HG02759 (cell line): ENCODE data around the gene TNFRSF4.

ENCODE experiments used
- ATAC-seq: cut with Tn5 transposase; IDR thresholded peaks from one replicate; pipeline ENCODE4 v1.9.1; 2021; ENCODE audit warnings: mild to moderate bottlenecking, moderate library complexity; ENCODE audit not compliant: unreplicated experiment

The TNFRSF4 gene

DNA sequence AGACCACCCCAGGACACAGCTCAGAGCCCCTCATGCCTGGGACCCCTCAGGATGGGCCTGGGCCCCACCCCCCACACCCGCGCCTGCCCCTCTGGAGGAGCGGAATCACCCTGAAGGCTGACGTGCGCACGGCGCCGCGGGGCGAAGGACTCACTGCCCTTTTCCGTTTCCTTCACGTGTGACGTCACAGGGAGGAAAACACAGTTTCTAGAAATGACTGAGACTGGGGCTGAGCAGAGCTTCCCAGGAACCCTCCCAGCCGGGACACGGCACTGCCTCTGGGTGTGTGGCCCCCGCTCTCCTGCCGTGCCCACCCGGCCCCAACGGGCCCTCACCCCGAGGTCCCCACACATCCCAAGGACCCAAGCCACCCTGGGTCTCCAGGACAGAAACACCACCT, 5.4 kb upstream of the TNFRSF4 start:
- no peak for ATAC-seq

DNA sequence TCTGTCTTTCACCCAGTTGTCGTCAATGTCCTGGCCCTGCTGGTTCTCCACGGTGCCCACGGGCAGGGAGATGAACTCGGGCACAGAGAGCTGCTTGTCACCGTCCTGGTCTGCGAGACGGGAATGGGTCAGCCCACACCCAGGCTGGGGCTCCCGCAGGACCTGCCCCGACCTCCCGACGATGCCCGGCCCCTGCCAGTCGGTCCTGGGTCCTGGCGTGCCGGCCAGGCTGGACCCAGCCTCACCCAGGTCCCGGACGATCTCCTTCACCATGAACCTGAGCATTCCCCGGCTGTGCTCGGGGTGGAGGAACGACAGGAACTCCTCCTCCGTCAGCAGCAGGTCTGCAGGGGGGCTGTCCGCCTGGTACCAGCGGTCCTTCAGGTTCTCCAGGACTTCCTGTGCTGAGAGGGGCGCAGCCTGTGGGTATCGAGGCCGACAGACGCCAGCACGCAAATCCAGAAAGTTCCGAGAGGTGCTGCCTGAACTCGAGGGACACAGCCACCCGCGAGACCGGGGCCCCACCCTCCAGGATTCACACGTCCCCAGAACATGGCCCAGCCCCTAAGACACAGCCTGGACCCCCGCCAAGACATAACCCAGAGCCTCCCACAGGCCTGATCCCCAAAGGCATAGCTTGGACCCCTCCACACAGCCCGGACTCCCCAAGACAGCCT, 4.7 kb upstream of the TNFRSF4 start:
- no peak for ATAC-seq

DNA sequence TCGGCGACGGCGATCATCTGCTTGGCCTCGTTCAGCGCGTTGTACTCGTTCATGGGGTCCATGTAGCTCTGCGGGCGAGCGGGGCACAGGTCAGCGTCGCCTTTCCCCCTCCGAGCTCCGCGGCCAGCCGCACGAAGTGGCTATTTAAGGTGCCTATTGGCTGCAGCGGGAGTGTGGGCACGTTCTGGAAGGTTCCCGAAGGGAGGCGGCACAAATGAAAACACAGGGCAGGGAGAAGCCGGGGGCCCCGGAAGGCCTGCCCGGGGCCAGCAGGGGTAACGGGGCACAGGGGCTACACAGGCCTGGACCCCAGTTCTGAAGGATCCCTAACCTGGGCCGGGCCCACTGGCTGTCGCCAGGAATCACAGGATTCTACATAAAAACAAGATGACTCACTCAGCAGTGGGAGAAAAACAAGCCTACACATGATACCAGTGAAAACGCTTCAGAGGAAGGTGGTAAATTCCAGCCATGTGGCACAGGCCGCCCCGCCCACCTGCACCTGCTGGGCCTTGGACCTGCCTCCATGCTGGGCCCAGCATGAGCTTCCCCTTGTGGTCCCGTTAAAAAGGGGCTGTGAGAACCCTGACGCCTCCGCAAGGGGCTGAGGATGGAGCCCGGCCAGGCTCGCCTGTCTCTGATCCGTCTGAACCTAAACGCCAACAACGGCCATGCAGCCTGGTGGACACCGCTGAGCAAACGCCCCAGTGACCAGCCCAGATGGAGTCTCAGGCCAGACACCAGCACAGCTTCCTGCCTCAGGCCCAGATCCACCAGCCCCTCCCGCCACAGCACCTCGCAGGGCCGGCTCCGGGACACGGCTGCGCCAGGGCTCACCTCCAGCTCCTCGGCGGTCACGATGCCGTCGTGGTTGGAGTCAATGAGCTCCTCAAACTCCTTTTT, 3.9 kb upstream of the TNFRSF4 start:
- ATAC-seq: no peak

DNA sequence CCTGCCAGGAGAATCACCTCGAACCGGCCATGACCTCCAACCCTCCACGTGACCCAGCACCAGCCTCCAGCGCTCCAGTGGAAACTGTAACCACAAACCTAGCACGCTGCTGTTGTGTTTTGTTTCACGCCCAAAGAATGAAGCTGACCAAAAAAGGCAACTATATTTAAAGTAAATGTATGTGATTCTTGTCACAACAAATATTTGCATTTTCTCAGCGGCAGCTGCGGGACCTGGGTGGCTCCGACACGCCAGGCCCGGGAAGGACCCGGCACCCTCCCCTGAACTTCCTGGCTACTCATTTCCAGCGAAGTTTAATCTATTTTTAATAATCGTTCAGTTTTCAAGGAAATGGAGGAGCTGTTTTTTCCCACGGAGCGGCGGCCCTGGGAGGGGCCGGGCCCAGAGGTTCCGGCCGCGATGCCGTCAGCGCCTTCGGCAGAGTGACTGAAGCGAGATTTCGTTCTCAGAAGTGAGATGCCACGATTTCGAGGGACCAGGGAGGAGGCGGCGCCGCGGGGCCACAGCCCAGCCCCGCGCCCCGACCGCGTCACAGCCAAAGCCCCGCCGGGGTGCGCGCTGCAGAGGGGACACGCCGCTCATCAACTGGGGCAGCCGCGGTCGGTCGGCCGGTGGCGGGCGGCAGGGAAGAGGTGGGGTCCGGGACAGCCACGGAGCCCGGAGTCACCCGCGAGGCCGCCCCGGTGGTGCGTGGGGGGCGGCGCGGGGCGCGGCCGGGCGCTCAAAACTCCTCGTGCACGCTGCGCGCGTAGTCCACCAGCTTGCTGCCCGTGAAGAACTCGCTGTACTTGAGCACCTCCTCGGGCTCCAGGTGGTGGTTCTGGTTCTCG, 3.0 kb upstream of the TNFRSF4 start:
- no peak for ATAC-seq

DNA sequence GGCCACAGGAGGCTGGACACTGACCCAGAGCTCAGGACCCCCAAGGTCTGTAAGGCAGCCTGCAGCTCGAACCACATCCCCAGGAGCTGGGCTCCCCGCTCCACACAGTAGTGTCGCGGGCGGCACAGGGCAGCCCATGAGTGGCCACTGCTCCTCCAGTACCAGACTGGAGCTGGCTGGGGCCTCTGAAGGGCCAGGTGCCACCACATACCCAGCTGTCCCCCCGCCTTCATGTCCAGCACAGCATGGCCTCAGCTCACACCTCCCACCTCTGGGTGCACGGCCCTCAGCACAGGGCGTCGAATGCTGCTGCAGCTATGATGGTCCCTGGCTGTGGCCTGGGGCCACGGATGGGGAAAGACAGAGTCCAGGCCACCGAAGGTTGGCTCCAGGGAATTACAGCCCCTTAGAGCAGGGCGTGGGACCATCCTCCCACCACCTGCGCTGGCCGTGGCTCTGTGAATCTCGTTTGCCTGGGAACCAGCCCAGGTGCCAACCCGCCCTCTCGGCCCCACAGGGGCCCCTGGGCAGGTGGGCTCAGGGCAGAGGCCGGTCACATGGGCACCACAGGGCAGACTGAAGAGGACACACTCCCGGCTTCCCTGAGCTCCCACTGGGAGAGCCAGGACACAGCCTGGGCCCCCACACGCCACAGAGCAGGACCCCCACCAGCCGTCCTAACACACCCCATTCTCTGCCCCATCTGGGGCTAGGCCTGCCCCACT, 2.1 kb upstream of the TNFRSF4 start:
- no peak for ATAC-seq

DNA sequence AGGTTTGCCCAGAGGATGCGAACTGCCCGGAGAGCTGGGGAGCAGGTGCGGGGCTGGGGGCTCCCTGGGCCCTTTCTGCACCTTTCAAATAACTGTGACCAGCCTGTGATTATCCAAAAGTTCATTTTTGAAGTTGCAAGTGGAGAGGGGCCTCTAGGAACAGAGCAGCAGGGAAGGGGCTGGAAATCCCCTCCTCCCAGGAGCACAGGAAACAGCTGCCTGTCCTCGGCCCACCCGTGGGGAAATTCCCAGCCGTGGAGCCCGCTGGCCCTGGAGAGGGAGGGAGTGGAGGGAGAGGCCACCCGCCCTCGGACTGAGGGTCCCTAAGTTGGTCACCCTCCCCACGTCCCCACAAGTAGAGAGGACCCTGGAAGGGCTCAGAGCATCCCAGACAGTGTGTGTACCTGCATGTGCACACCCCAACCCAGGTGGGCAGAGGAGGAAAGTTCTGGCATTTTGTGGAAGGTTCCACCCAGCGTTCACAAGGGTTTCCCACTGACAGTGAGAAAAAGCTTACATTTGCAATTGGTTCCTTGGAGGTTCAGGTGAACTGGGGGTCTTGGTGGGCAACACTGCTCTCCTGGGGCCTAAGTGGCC, 1.2 kb upstream of the TNFRSF4 start:
- ATAC-seq: no peak

DNA sequence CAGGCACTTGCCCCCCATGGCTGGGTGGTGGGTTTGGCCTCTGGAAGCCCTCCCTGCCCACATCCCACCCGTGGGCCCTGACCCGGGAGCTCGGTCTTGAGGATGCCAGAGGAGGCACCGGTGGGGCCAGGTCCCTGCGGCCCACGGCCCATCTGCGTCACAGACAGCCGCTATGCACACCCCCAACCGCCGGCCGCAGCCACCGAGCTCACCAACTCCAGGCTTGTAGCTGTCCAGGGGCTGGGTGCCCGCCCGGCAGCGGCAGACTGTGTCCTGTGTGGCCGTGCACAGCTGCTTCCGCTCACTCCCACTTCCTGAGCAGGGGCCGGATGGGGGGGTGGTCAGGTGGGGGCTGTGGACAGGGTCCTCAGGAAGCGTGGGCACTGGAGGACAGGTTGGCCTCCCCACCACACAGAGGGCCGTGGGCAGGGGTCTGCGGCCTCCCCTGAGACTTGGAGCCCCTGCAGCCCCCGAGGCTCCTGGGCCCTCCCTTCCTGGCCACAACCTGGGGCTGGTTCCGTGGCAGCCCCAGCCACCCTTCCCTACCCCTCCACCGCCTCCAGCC, 1.1 kb downstream of the TNFRSF4 start:
- ATAC-seq: no peak

DNA sequence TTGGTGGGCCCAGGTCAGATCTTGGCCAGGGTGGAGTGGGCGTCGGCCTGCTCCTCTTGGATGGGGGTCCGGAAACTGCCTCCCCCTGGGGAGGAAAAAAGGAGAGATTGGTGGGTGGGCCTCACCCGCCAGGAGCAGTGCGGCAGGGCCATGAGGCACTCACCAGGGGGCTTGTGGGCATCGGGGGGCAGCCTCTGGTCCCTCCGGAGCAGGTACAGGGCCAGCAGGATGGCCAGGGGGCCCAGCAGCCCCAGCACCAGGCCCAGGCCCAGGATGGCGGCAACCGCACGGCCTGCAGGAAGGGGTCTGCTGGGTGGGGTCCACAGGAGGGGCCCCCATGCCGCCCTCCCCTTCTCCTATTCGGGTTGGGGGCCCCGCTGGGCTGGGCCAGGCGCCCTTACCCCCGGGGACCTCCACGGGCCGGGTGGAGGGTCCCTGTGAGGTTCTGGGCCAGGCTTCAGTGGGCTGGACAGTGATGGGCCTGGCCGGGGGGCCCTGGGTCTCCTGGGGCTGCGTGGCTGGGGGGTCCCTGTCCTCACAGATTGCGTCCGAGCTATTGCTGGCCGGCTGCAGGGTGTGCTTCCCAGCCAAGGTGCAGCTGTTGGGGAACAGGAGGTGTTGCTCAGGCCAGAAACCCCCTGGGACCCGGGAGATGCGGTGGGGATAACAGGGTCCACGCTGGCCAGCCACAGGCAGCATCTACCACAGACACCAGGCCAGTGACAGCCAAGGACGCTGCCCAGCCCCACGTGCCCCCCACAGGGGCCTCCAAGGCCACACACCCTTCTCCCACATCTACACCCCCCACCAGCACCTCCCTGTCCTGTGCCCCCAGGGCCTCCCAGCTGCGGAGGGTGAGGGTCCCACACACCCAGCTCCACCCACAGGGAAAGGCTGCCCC, 2.2 kb downstream of the TNFRSF4 start:
- no peak for ATAC-seq

DNA sequence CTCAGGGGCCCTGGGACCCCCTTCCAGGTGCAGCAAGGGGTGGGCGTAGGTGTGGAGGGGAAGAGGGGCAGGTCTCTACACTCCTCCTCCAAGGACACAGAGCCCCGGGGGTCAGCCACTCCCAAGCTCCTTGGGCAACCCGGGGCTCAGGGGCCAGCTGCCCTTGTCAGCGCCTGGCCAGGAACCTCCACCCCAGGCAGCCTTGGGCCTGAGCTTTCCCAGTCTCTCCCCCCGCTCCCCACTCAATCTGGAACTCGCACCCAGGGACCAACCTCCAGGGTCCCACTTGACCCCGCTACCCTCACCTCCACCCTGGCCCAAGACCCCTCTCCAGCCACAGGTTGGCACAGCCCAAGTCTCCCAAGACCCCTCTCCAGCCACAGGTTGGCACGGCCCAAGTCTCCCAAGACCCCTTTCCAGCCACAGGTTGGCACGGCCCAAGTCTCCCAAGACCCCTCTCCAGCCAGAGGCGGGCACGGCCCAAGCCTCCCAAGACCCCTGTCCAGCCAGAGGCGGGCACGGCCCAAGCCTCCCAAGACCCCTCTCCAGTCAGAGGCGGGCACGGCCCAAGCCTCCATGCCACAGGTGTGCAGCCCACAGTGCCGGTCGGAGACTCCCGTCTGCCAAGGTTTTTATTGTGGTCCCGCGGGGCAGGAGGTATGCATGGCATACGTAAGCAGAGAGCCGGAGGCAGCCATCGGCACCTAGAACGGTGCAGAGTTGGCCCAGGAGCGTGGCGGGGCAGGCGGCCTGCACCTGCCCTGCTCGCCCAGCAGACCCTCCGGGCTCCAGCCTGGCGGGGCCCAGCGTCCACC, 3.0 kb downstream of the TNFRSF4 start:
- no peak for ATAC-seq

DNA sequence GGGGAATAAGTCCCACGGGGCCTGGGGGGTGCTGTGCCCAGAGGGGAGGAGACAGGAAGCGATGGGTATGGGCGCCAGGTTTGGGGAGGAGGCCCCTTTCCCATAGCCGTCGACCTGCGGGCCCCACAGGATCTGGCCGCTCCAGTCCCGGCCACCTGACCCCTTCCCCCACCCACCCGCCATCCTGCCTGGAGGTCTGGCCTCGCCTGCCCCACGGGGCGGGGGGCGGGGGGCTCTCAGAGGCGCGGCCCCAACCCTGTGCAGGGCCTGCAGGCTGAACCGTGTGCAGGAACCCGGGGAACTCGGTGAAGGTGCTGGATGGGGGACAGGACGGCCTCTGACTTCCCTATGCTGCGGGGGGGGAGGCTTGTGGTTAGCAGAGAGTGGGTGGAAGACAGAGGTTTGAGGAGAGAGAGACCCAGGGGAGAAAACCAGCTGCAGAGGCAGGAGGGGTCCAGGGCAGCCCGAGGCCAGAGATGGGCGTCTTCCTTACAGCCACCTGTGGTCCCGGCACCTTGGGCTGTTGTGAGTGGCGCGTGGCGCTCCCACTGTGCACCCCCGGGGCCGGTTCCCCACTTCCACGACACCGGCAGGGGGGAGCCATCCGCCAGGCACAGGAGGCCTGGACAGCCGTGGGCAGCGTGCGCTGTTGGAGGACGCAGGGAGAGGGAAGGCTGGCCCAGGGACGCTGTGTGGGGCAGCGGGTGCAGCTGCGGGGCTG, 5.1 kb downstream of the TNFRSF4 start:
- ATAC-seq: no peak

DNA sequence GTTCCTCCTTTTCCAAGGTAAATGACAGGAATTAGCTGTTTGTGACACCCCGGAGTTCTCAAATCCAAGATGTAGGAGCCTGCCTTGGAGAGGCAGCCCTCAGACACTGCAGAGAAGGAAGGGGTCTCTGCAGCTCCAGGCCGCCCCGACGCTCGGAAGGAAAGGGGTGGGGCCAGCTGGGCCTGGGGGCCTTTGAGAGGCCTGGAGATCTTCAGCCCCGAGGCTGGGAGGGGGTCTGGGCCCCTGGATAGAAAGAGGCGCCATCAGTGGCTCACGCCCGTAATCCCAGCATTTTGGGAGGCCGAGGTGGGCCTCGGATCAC, 6.4 kb downstream of the TNFRSF4 start:
- ATAC-seq: no peak

DNA sequence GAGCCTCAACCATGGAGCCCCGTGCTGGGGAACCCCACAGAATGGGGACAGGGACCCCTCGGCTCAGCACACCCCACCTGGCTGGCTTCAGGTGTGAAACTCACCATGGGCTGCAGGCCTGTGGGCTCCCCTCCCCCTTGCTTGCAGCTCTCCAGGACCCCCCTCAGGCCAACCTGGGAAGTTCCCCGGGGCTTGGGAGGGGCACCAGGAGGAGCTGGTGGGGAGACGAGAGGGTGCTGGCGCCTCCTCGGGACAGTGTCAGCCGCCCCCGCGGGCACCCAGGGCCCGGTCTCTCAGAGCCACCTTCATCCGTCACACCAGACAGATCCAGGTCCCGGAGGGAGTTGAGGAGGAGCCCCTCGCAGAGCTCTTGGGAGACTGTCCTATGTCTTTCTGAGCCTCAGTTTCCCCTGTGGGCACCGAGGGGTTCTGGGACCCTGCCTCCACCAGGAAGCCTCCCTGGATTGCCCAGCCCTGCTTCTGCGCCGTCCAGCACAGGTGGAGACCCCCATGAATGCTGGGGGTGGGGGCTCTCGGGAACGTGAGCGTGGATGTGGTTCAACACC, 6.9 kb downstream of the TNFRSF4 start:
- no peak for ATAC-seq

DNA sequence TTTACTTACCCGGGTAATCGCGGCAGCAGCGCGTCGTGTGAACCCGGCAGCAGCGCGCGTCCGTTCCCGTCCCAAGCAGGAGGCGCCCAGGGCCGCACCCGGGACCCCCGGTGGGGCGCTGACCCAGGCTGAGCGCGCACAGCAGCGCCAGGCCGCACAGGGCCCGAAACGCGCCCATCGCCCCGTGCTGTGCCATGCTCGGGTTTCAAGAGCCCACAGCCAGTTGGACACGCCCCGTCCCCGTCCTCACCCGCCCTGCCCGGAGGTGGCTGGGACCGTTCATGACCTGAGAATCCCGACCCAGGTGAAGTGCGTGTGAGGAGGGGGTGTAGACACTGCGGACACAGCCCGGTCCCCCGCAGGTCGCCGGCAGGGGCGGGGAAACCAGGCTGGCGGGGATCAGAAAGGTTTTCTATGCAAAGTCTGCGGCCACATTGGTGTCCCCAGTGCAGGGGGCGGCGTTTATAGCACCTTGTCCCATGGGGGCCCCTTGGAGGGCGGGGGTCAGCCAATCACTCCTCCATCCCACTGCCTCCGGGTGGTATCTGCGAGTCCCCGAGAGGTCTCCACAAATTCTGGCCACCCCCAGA, 7.5 kb downstream of the TNFRSF4 start, which contains the start of gene TNFRSF18:
TSS of gene TNFRSF18 (minus strand) at position 217 of the 590 bp plus-strand sequence. CDS start at position 196, 21 bp downstream.
- no peak for ATAC-seq

DNA sequence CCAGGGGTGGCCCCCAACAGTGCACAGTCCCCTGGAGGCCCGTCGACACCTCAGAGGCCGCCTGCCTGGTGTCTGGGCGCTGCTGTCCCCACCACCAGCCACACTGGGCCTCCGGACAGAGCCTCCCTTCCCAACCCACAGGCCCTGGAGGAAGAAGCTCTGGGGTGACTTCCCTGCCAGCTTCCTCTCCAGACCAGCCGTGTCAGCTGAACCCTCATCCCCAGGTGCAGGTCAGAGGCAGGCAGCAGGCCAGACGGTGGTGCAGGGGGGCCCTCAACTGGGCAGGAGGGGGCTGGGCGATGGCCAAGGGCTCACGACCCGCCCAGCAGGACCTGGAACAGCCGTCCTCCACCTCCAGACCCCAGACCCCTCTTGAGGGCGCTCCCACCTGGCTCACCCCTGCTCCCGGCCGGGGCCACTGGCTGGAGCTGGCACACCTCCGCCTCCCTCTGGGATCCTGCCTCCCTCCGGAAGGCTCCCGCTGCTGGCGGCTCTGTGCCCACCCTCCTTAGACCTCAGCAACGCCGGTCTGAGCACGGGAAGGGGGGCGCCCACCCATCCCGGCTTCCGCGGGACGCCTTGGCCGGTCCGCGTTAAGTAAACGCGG, 8.1 kb downstream of the TNFRSF4 start:
- ATAC-seq: no peak

DNA sequence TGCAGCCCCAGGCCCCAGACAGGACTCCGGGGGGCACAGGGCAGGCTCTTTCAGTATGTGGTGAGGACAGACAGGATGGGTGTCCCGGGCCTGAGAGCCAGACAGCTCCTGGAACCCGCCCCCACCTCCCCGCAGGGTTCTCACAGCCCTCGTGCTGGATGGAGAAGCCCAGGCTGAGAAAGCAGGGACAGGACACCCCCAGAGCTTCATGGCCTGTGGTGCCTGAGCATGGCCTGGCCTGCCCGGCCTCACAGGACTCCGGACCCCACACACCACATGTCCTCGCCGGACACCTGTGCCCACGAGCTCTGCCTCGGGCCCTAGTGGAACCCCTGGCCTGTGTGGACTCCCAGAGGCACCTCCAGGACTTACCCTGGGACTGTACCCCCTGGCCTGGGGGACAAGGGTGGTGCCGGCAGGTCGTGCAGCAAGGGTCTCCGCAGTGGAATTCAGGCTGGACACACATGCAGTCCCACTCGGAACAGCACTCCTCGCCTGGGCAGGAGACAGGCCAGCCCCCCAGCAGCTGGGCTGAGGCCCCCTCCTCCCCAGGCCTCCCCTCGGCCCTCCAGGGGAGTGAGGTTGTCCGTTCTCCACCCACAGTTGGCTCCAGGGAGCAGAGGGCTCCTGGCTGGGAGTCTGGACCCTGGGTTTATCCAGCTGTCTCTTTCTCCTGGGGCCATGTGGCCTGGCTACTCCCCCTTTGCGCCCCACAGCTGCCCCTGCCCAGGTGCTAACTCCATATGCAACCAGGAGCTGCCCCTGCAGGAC, 8.8 kb downstream of the TNFRSF4 start:
- ATAC-seq: no peak
